Upper lobe of right lung (tissue), 1 donor: ENCODE data around the gene MAN1C1. TPM values are rescaled to one million over a fixed set of nuclear protein-coding genes. Genes with fewer than 3 reads are reported as not detected.

Experiments used
- ATAC-seq: fragments of 200-7000 bp; cut with Tn5 transposase; one replicate; pipeline ENCODE4 v1.9.1; 2020; ENCODE audit warnings: mild to moderate bottlenecking, moderate library complexity
- DNase-seq: peaks from one replicate; pipeline ENCODE4 v3.0.0-alpha.2; 2020
- H3K27ac ChIP-seq: fragments of 200-600 bp; one replicate; pipeline ENCODE4 v1.8.0; 2022
- H3K27me3 ChIP-seq: fragments of 200-600 bp; one replicate; pipeline ENCODE4 v1.8.0; 2022; ENCODE audit warnings: mild to moderate bottlenecking
- H3K36me3 ChIP-seq: fragments of 200-600 bp; one replicate; pipeline ENCODE4 v1.8.0; 2022
- H3K4me1 ChIP-seq: fragments of 200-600 bp; one replicate; pipeline ENCODE4 v1.8.0; 2022
- H3K4me3 ChIP-seq: fragments of 200-600 bp; one replicate; pipeline ENCODE4 v1.8.0; 2022; ENCODE audit warnings: mild to moderate bottlenecking
- H3K9me3 ChIP-seq: fragments of 200-600 bp; one replicate; pipeline ENCODE4 v1.8.0; 2022
- CTCF ChIP-seq: fragments of 200-600 bp; IDR thresholded peaks from one replicate; pipeline ENCODE4 v1.8.0; 2022; ENCODE audit warnings: antibody characterized with exemption
- intact Hi-C: fragments of 100-400 bp; cut with DNase I; formaldehyde crosslinking; loops from one replicate; pipeline ENCODE4 v1.11.0; 2022
- total RNA-seq: library from RNA; stranded (reverse); fragmentation: NEBNext Ultra II Directional; extraction: Animal tissue kit (Norgen Biotek cat#: 25700); gene quantifications from one replicate; pipeline ENCODE4 v1.2.1, GENCODE V29; 2021
- donor health status: DM: no; HTN: yes; CAD: no; lungs with severe emphysema.

MAN1C1 gene
- total RNA-seq, 1 donor from 2014 or later: 19.7 TPM

GRCh38 chr1:25740071-25740470, 123.5 kb downstream of the MAN1C1 start:
- Histone ChIP-seq H3K27ac (no peak overlapping the region), H3K4me3 (no peak overlapping the region), H3K4me1 (peaks cover 35% of the 10 kb centered on the region), H3K36me3 (no peaks in the 10 kb centered on the region), H3K9me3 (no peaks in the 10 kb centered on the region), H3K27me3 (no peaks in the 10 kb centered on the region)
- intact Hi-C loops: no loop called here
- no peak for ATAC-seq
- DNase-seq: peak; percentile 41
- no peak for TF ChIP-seq CTCF

GRCh38 chr1:25742316-25742715, 125.7 kb downstream of the MAN1C1 start:
- Histone ChIP-seq H3K4me1 (peaks cover 23% of the 10 kb centered on the region), H3K27ac (no peak overlapping the region), H3K27me3 (no peaks in the 10 kb centered on the region), H3K4me3 (no peak overlapping the region), H3K9me3 (no peaks in the 10 kb centered on the region), H3K36me3 (no peaks in the 10 kb centered on the region)
- peak; percentile 18 for DNase-seq
- no peak for ATAC-seq
- TF ChIP-seq CTCF: no peak
- intact Hi-C loops: no loop called here

GRCh38 chr1:25743164-25744139, 126.9 kb downstream of the MAN1C1 start:
- TF ChIP-seq CTCF: no peak
- peaks cover 23% of the 10 kb centered on the region for H3K4me1 ChIP-seq

GRCh38 chr1:25744140-25744581, 127.6 kb downstream of the MAN1C1 start:
- peaks cover 23% of the 10 kb centered on the region for H3K4me1 ChIP-seq
- peak; percentile 78 for DNase-seq
- intact Hi-C loops: no loop called here
- H3K27me3 ChIP-seq: no peaks in the 10 kb centered on the region
- peak; percentile 48 for TF ChIP-seq CTCF
- ATAC-seq: peak; percentile 81
- no peaks in the 10 kb centered on the region for H3K9me3 ChIP-seq
- peak overlapping the region; percentile 87 for H3K27ac ChIP-seq
- H3K36me3 ChIP-seq: no peaks in the 10 kb centered on the region
- H3K4me3 ChIP-seq: no peak overlapping the region

More at GRCh38 chr1:25743164-25744139, 126.9 kb downstream of the MAN1C1 start:
- intact Hi-C loops: no loop called here
- peak; percentile 82 for DNase-seq
- ATAC-seq: peak; percentile 68
- Histone ChIP-seq H3K36me3 (no peaks in the 10 kb centered on the region), H3K27me3 (no peaks in the 10 kb centered on the region), H3K4me3 (no peak overlapping the region), H3K27ac (peak overlapping the region; percentile 87), H3K9me3 (no peaks in the 10 kb centered on the region)

GRCh38 chr1:25744636-25745425, 128.2 kb downstream of the MAN1C1 start:
- Histone ChIP-seq H3K4me1 (peaks cover 23% of the 10 kb centered on the region), H3K27me3 (no peaks in the 10 kb centered on the region), H3K27ac (peak overlapping the region; percentile 87), H3K4me3 (no peak overlapping the region), H3K36me3 (no peaks in the 10 kb centered on the region), H3K9me3 (no peaks in the 10 kb centered on the region)
- intact Hi-C loops: no loop called here
- DNase-seq (peak; percentile 17), ATAC-seq (no peak)
- no peak for TF ChIP-seq CTCF
